Activated T-cell treated with anti-CD3 and anti-CD28 coated beads for 4 hours (primary cell): ENCODE measurements around the gene PSME4.
"Not testable (repeated sequence)": the region's sequence is repeated elsewhere in the genome, so short reads cannot be mapped to it uniquely, and the experiment has no call there.

ENCODE experiments used
- DNase-seq: peaks from one replicate; pipeline ENCODE4 v3.0.0-alpha.2; 2020

Gene PSME4

GRCh38 chr2:53881360-53881759, 89.4 kb downstream of the PSME4 start:
- DNase-seq, result no peak

- DNase-seq, result no peak
Measured at GRCh38 chr2:53880756-53881155, 90.0 kb downstream of the PSME4 start.

- DNase-seq, result no peak
Measured at GRCh38 chr2:53877556-53877955, 93.2 kb downstream of the PSME4 start.

GRCh38 chr2:53877112-53877511, 93.7 kb downstream of the PSME4 start:
- no peak for DNase-seq

- no peak for DNase-seq
Measured at GRCh38 chr2:53874401-53874950, 96.3 kb downstream of the PSME4 start.

- DNase-seq, result no peak
Measured at GRCh38 chr2:53867773-53868172, 103.0 kb downstream of the PSME4 start.

GRCh38 chr2:53867169-53867568, 103.6 kb downstream of the PSME4 start:
- DNase-seq, result no peak

- DNase-seq, result no peak
Measured at GRCh38 chr2:53865962-53866361, 104.8 kb downstream of the PSME4 start.

GRCh38 chr2:53865264-53865663, 105.5 kb downstream of the PSME4 start:
- DNase-seq, result no peak

GRCh38 chr2:53863538-53864227, 107.1 kb downstream of the PSME4 start:
- DNase-seq, result no peak

GRCh38 chr2:53861824-53862223, 109.0 kb downstream of the PSME4 start:
- no peak for DNase-seq

GRCh38 chr2:53859206-53860181, 111.3 kb downstream of the PSME4 start, which contains the start of gene GPR75:
GPR75 (minus strand) TSS chr2:53859967; CDS start chr2:53854756, 5,211 bp downstream.
- no peak for DNase-seq

GRCh38 chr2:53856272-53856671, 114.5 kb downstream of the PSME4 start:
- DNase-seq, result no peak

- DNase-seq, result no peak
Measured at GRCh38 chr2:53854678-53855077, 116.1 kb downstream of the PSME4 start.

- DNase-seq, result no peak
Measured at GRCh38 chr2:53852532-53852931, 118.3 kb downstream of the PSME4 start.

- DNase-seq, result not testable (repeated sequence)
Measured at GRCh38 chr2:53851052-53851757, 119.6 kb downstream of the PSME4 start.

GRCh38 chr2:53848062-53848461, 122.7 kb downstream of the PSME4 start:
- no peak for DNase-seq

GRCh38 chr2:53843595-53843994, 127.2 kb downstream of the PSME4 start:
- no peak for DNase-seq

GRCh38 chr2:53842891-53843290, 127.9 kb downstream of the PSME4 start:
- DNase-seq, result no peak

GRCh38 chr2:53841651-53842050, 129.1 kb downstream of the PSME4 start:
- DNase-seq, result not testable (repeated sequence)

GRCh38 chr2:53840580-53840979, 130.2 kb downstream of the PSME4 start:
- no peak for DNase-seq

GRCh38 chr2:53829980-53830290, 140.9 kb downstream of the PSME4 start:
- not testable (repeated sequence) for DNase-seq
